NB4 (cell line): ENCODE measurements around the gene CFAP99.

Experiments used
- DNase-seq: peaks from one replicate; pipeline ENCODE4 v3.0.0; 2010; ENCODE audit warnings: low read depth
- H3K4me3 ChIP-seq: one replicate; pipeline ENCODE4 v1.5.1; 2011; ENCODE audit warnings: mild to moderate bottlenecking, low read depth, low read length, moderate library complexity
- CTCF ChIP-seq: IDR thresholded peaks from one replicate; pipeline ENCODE4 v1.5.1; 2012; ENCODE audit warnings: low read depth, low read length
- MAX ChIP-seq: IDR thresholded peaks from 2 replicates; pipeline ENCODE4 v1.6.1; 2011; ENCODE audit warnings: low read depth, low read length
- MYC ChIP-seq: IDR thresholded peaks from 2 replicates; pipeline ENCODE4 v1.6.1; 2011; ENCODE audit warnings: low read depth, low read length
- POLR2A ChIP-seq: IDR thresholded peaks from 2 replicates; pipeline ENCODE4 v1.6.1; 2011; ENCODE audit warnings: mild to moderate bottlenecking; ENCODE audit not compliant: insufficient read length; ENCODE audit errors: extremely low read depth

The CFAP99 gene

GRCh38 chr4:2485956-2486355 is 67.2 kb downstream of the CFAP99 start:
- H3K4me3 ChIP-seq = no peak overlapping the region
- TF ChIP-seq MAX (0 out of 2 replicates have a peak, but pooled peaks have one; percentile 32), MYC (no peak)
- DNase-seq = no peak

DNA sequence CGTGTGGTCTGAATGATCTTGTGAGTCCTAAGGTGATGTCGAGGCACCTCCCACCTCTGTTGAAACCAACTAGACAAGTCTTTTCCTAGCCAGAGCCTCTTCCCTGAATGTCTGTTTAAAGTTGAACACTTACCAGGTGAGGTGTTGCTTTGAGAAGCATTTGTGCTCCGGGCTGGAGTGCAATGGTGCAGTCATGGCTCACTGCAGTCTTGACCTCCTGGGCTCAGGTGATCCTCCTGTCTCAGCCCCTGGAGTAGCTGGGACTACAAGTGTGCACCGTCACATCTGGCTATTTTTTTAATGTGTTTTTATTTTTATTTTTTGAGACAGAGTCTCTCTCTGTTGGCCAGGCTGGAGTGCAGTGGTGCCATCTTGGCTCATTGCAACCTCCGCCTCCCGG is 68.2 kb downstream of the CFAP99 start:
- H3K4me3 ChIP-seq = no peak overlapping the region
- DNase-seq = no peak
- no peak for TF ChIP-seq POLR2A
- TF ChIP-seq MYC = no peak
- TF ChIP-seq MAX = no peak
- no peak for TF ChIP-seq CTCF

DNA sequence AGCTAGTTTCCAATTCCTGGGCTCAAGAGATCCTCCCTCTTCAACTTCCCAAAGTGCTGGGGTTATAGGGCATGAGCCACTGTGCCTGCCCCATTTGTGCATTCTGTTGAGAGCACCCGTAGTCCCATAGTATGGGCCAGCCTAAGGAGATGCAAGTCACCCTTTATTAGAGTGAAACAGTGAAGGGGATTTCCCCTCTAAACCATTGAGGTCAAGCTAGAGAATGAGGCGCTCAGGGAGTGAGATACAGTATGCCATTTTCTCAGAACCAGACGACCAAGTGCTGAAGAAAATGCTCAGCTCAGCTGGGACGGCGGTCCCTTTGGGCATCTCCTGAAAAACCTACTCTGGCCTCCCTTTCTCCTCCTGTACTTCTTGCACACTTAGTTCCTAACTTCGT is 68.9 kb downstream of the CFAP99 start:
- TF ChIP-seq POLR2A (no peak), CTCF (no peak), MYC (no peak), MAX (no peak)
- no peak for DNase-seq
- no peak overlapping the region for H3K4me3 ChIP-seq

GRCh38 chr4:2489081-2489805 is 70.5 kb downstream of the CFAP99 start:
- TF ChIP-seq MYC (no peak), CTCF (no peak), POLR2A (no peak), MAX (no peak)
- H3K4me3 ChIP-seq = no peak overlapping the region

DNA sequence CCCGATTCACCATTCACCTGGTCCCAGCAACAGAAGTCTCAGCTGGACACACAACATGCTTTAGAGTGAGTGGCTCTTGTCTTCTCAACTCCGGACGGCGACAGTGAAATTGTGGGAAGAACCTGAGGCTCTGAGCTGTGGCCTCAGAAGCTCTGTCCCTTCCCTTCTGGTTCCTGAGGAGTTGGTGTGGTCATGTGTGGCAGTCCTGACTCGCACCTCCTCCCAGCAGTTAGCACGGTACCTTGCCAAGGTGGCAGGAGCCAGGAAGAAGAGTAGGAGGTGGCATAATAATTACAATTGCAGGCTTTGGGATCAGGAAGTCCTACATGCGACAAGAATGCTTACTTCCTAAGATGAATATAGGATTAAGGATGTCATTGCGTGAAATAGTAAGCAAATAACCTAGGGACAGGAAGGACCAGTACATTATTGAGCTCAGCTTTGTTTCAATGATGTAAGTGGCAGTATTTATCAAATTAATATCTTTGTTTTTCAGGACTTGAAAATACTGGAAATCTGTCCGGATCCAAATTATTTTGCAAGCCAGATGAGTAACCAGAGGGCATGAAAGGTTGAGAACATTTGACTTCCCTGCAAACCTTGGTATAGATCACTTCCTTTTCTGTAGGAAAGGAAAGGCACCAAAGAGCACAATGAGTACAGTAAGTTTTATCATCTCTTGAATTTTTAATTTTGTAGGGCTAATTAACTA is 71.2 kb downstream of the CFAP99 start:
- H3K4me3 ChIP-seq = no peak overlapping the region
- DNase-seq = no peak
- TF ChIP-seq MYC (no peak), POLR2A (no peak), CTCF (no peak)

More at GRCh38 chr4:2489081-2489805, 70.5 kb downstream of the CFAP99 start:
- no peak for DNase-seq

DNA sequence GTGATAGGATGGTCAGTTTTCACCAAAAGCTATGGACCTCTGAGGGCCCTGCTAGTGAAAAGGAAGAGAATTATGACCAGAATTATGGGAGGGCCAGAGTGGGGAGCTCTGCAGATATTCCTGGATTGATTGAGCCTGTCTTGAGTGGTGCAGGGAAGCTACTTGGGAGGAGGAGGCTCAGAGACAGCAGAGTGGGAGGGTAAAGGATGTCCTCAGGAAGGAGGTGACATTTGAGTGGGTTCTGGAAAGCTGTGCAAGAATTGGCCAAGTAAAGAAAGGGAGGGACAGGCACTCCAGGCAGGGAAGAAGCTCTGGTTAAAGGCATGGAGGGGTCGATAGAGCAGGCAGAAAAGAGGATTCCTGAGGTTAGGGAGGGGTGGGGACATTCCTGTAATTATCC is 74.2 kb downstream of the CFAP99 start:
- TF ChIP-seq POLR2A = no peak
- TF ChIP-seq CTCF = no peak
- TF ChIP-seq MYC = no peak
- TF ChIP-seq MAX = no peak

More for the DNA sequence above, 74.2 kb downstream of the CFAP99 start:
- DNase-seq = no peak
- no peak overlapping the region for H3K4me3 ChIP-seq
